ENCODE data around the gene ENTPD6.
"Not testable (repeated sequence)": the region's sequence is repeated elsewhere in the genome, so short reads cannot be mapped to it uniquely, and the experiment has no call there.

ENTPD6 gene

GRCh38 chr20:25158043-25158442 is 37.5 kb upstream of the ENTPD6 start:
- no peak for TF ChIP-seq CTCF (IDR thresholded peaks at IDR 0.05; ENCODE audit: borderline replicate concordance, insufficient read depth, low read depth, low read length)

GRCh38 chr20:25160467-25160866 is 35.0 kb upstream of the ENTPD6 start:
- no peak overlapping the region for H3K4me3 ChIP-seq (ENCODE audit: low read depth, low read length)
- no peak for TF ChIP-seq CTCF (IDR thresholded peaks at IDR 0.05; ENCODE audit: borderline replicate concordance, insufficient read depth, low read depth, low read length)

More at GRCh38 chr20:25158043-25158442, 37.5 kb upstream of the ENTPD6 start:
- no peak overlapping the region for H3K4me3 ChIP-seq (ENCODE audit: low read depth, low read length)

- no peak for TF ChIP-seq CTCF (IDR thresholded peaks at IDR 0.05; ENCODE audit: borderline replicate concordance, insufficient read depth, low read depth, low read length)
- no peak overlapping the region for H3K4me3 ChIP-seq (ENCODE audit: low read depth, low read length)
Observed at GRCh38 chr20:25160897-25161296, 34.6 kb upstream of the ENTPD6 start.

GRCh38 chr20:25165128-25165527 is 30.4 kb upstream of the ENTPD6 start:
- TF ChIP-seq CTCF (IDR thresholded peaks at IDR 0.05; ENCODE audit: borderline replicate concordance, insufficient read depth, low read depth, low read length) = no peak
- no peak overlapping the region for H3K4me3 ChIP-seq (ENCODE audit: low read depth, low read length)

GRCh38 chr20:25166105-25166782 is 29.3 kb upstream of the ENTPD6 start:
- not testable (repeated sequence) for H3K4me3 ChIP-seq (ENCODE audit: low read depth, low read length)

- no peak for TF ChIP-seq CTCF (IDR thresholded peaks at IDR 0.05; ENCODE audit: borderline replicate concordance, insufficient read depth, low read depth, low read length)
- H3K4me3 ChIP-seq (ENCODE audit: low read depth, low read length) = no peak overlapping the region
Observed at GRCh38 chr20:25173321-25173720, 22.2 kb upstream of the ENTPD6 start.

- no peak for TF ChIP-seq CTCF (IDR thresholded peaks at IDR 0.05; ENCODE audit: borderline replicate concordance, insufficient read depth, low read depth, low read length)
- no peak overlapping the region for H3K4me3 ChIP-seq (ENCODE audit: low read depth, low read length)
Observed at GRCh38 chr20:25173886-25174308, 21.6 kb upstream of the ENTPD6 start.
